ENCODE measurements around the gene DOK7. TPM values are rescaled to one million over a fixed set of nuclear protein-coding genes. Genes with fewer than 3 reads are reported as not detected.

DOK7 gene
- total and polyA plus RNA-seq, 4 donors, result 0.13 to 0.84 (median 0.46) TPM

- no peaks in the 10 kb centered on the region for H3K27me3 ChIP-seq (ENCODE audit: control insufficient read depth in 4 of 4, insufficient read depth in 4 of 4, low read length in 3 of 4)
- 91% methylated on average over 55 of the region's 55 CpGs for WGBS
- no peaks in the 10 kb centered on the region for H3K4me1 ChIP-seq (ENCODE audit: control insufficient read depth in 4 of 4, insufficient read depth in 4 of 4, low read length in 3 of 4)
- H3K4me3 ChIP-seq (ENCODE audit: low read depth in 1 of 3, low read length in 3 of 3), result no peak overlapping the region
- H3K36me3 ChIP-seq (ENCODE audit: control insufficient read depth in 4 of 4, insufficient read depth in 3 of 4, low read depth in 1 of 4, low read length in 3 of 4), result no peaks in the 10 kb centered on the region
- no peaks in the 10 kb centered on the region for H3K9me3 ChIP-seq (ENCODE audit: control insufficient read depth in 4 of 4, low read length in 3 of 4)
- no peak overlapping the region for H3K27ac ChIP-seq (ENCODE audit: low read depth in 1 of 2, low read length in 2 of 2)
- DNase-seq (ENCODE audit: low spot score), result no peak
- TF ChIP-seq FOXA1 (IDR thresholded peaks at IDR 0.05) (no peak), HNF4G (IDR thresholded peaks at IDR 0.05) (no peak), ZBTB33 (IDR thresholded peaks at IDR 0.05) (no peak), RXRA (IDR thresholded peaks at IDR 0.05) (no peak), GABPA (IDR thresholded peaks at IDR 0.05 in 1 of 2, conservative IDR thresholded peaks at IDR 0.05 in 1 of 2) (no peak), CTCF (IDR thresholded peaks at IDR 0.05; ENCODE audit: low read depth, low read length, missing input control) (no peak), YY1 (IDR thresholded peaks at IDR 0.05) (no peak), TAF1 (conservative IDR thresholded peaks at IDR 0.05) (no peak), HNF4A (conservative IDR thresholded peaks at IDR 0.05) (no peak), SP1 (IDR thresholded peaks at IDR 0.05) (no peak), FOXA2 (IDR thresholded peaks at IDR 0.05) (no peak), REST (IDR thresholded peaks at IDR 0.05) (no peak)
- no peak overlapping the region for H3K9ac ChIP-seq (ENCODE audit: low read depth in 1 of 2, low read length in 2 of 2)
Observed at GRCh38 chr4:3492741-3493719, 29.9 kb downstream of the DOK7 start.

GRCh38 chr4:3493720-3494461 is 30.8 kb downstream of the DOK7 start:
- H3K27ac ChIP-seq (ENCODE audit: low read depth in 1 of 2, low read length in 2 of 2), result no peak overlapping the region
- DNase-seq (ENCODE audit: low spot score), result no peak
- H3K9me3 ChIP-seq (ENCODE audit: control insufficient read depth in 4 of 4, low read length in 3 of 4), result no peaks in the 10 kb centered on the region
- no peak overlapping the region for H3K9ac ChIP-seq (ENCODE audit: low read depth in 1 of 2, low read length in 2 of 2)
- H3K4me3 ChIP-seq (ENCODE audit: low read depth in 1 of 3, low read length in 3 of 3), result no peak overlapping the region
- no peaks in the 10 kb centered on the region for H3K36me3 ChIP-seq (ENCODE audit: control insufficient read depth in 4 of 4, insufficient read depth in 3 of 4, low read depth in 1 of 4, low read length in 3 of 4)
- WGBS, result 80% methylated on average over 20 of the region's 20 CpGs
- no peaks in the 10 kb centered on the region for H3K27me3 ChIP-seq (ENCODE audit: control insufficient read depth in 4 of 4, insufficient read depth in 4 of 4, low read length in 3 of 4)
- no peaks in the 10 kb centered on the region for H3K4me1 ChIP-seq (ENCODE audit: control insufficient read depth in 4 of 4, insufficient read depth in 4 of 4, low read length in 3 of 4)
- no peak for TF ChIP-seq SP1 (IDR thresholded peaks at IDR 0.05)
- no peak for TF ChIP-seq TAF1 (conservative IDR thresholded peaks at IDR 0.05)
- TF ChIP-seq EGR1 (IDR thresholded peaks at IDR 0.05; ENCODE audit: low read depth in 2 of 2), result no peak
- TF ChIP-seq GABPA (IDR thresholded peaks at IDR 0.05 in 1 of 2, conservative IDR thresholded peaks at IDR 0.05 in 1 of 2), result no peak
- TF ChIP-seq FOXA2 (IDR thresholded peaks at IDR 0.05), result no peak
- no peak for TF ChIP-seq MAX (IDR thresholded peaks at IDR 0.05)
- no peak for TF ChIP-seq FOXA1 (IDR thresholded peaks at IDR 0.05)
- no peak for TF ChIP-seq YY1 (IDR thresholded peaks at IDR 0.05)
- no peak for TF ChIP-seq ATF3 (IDR thresholded peaks at IDR 0.05)
- no peak for TF ChIP-seq NR2F2 (IDR thresholded peaks at IDR 0.05)
- TF ChIP-seq CTCF (IDR thresholded peaks at IDR 0.05; ENCODE audit: low read depth, low read length, missing input control), result no peak
